Measurements from ENCODE around the gene MAGOHB. TPM values are rescaled to one million over a fixed set of nuclear protein-coding genes. Genes with fewer than 3 reads are reported as not detected.

The MAGOHB gene
- total RNA-seq, 6 experiments from 2014 or later = 40.7 to 50.7 (median 47.4) TPM

GRCh38 chr12:10634427-10634826 lies 21.0 kb upstream of the MAGOHB start:
- TF ChIP-seq CTCF (IDR thresholded peaks at IDR 0.05) = no peak
- H3K9me3 Mint-ChIP-seq = peaks cover 4% of the 10 kb centered on the region; the same call in 1 of the 2 replicates
- peak overlapping the region; percentile 76 for H3K27ac Mint-ChIP-seq
- H3K27me3 Mint-ChIP-seq (ENCODE audit: insufficient read depth) = no peaks in the 10 kb centered on the region
- H3K4me1 Mint-ChIP-seq (ENCODE audit: low read depth) = peaks cover 56% of the 10 kb centered on the region
- DNase-seq = peak; percentile 82
- H3K36me3 Mint-ChIP-seq (ENCODE audit: low read depth) = peaks cover 12% of the 10 kb centered on the region
- H3K4me3 Mint-ChIP-seq = peak overlapping the region; percentile 53

GRCh38 chr12:10633541-10633940 lies 20.1 kb upstream of the MAGOHB start:
- H3K27me3 Mint-ChIP-seq (ENCODE audit: insufficient read depth) = no peaks in the 10 kb centered on the region
- TF ChIP-seq CTCF (IDR thresholded peaks at IDR 0.05) = no peak
- no peak for DNase-seq
- H3K27ac Mint-ChIP-seq = peak overlapping the region; percentile 76
- peaks cover 13% of the 10 kb centered on the region for H3K36me3 Mint-ChIP-seq (ENCODE audit: low read depth)
- peaks cover 50% of the 10 kb centered on the region for H3K4me1 Mint-ChIP-seq (ENCODE audit: low read depth)
- H3K9me3 Mint-ChIP-seq = no peaks in the 10 kb centered on the region
- no peak overlapping the region for H3K4me3 Mint-ChIP-seq

GRCh38 chr12:10632226-10632625 lies 18.8 kb upstream of the MAGOHB start:
- H3K9me3 Mint-ChIP-seq = no peaks in the 10 kb centered on the region
- no peak for TF ChIP-seq CTCF (IDR thresholded peaks at IDR 0.05)
- H3K27ac Mint-ChIP-seq = peak overlapping the region; percentile 59
- H3K27me3 Mint-ChIP-seq (ENCODE audit: insufficient read depth) = no peaks in the 10 kb centered on the region
- DNase-seq = no peak
- H3K4me3 Mint-ChIP-seq = no peak overlapping the region
- peaks cover 13% of the 10 kb centered on the region for H3K36me3 Mint-ChIP-seq (ENCODE audit: low read depth)
- peaks cover 50% of the 10 kb centered on the region for H3K4me1 Mint-ChIP-seq (ENCODE audit: low read depth)

- Mint-ChIP-seq H3K27ac (no peak overlapping the region), H3K4me1 (ENCODE audit: low read depth) (peaks cover 32% of the 10 kb centered on the region), H3K4me3 (no peak overlapping the region), H3K27me3 (ENCODE audit: insufficient read depth) (no peaks in the 10 kb centered on the region), H3K9me3 (no peaks in the 10 kb centered on the region), H3K36me3 (ENCODE audit: low read depth) (peaks cover 21% of the 10 kb centered on the region; the same call in 1 of the 2 replicates)
- no peak for TF ChIP-seq CTCF (IDR thresholded peaks at IDR 0.05)
- DNase-seq = no peak
Measured at GRCh38 chr12:10624605-10625004, 11.2 kb upstream of the MAGOHB start.

- H3K4me3 Mint-ChIP-seq = no peak overlapping the region
- no peak for DNase-seq
- no peaks in the 10 kb centered on the region for H3K27me3 Mint-ChIP-seq (ENCODE audit: insufficient read depth)
- H3K9me3 Mint-ChIP-seq = no peaks in the 10 kb centered on the region
- peaks cover 46% of the 10 kb centered on the region for H3K4me1 Mint-ChIP-seq (ENCODE audit: low read depth)
- no peak overlapping the region for H3K27ac Mint-ChIP-seq
- peaks cover 18% of the 10 kb centered on the region; the same call in 1 of the 2 replicates for H3K36me3 Mint-ChIP-seq (ENCODE audit: low read depth)
- TF ChIP-seq CTCF (IDR thresholded peaks at IDR 0.05) = no peak
Measured at GRCh38 chr12:10623131-10623530, 9.7 kb upstream of the MAGOHB start.

GRCh38 chr12:10621278-10621677 lies 7.9 kb upstream of the MAGOHB start:
- Mint-ChIP-seq H3K27me3 (ENCODE audit: insufficient read depth) (no peaks in the 10 kb centered on the region), H3K36me3 (ENCODE audit: low read depth) (peaks cover 16% of the 10 kb centered on the region; the same call in 1 of the 2 replicates), H3K4me3 (no peak overlapping the region), H3K4me1 (ENCODE audit: low read depth) (peaks cover 57% of the 10 kb centered on the region), H3K27ac (no peak overlapping the region), H3K9me3 (no peaks in the 10 kb centered on the region)
- TF ChIP-seq CTCF (IDR thresholded peaks at IDR 0.05) = no peak
- no peak for DNase-seq

Data from HFFc6 (cell line).